Measurements from ENCODE around the gene ZNF680.
A peak's percentile ranks its signal among the peaks of the same experiment; 100 is the strongest.
"Not testable (repeated sequence)": the region's sequence is repeated elsewhere in the genome, so short reads cannot be mapped to it uniquely, and the experiment has no call there.

The ZNF680 gene

GRCh38 chr7:64557601-64558322 is 5.1 kb downstream of the ZNF680 start:
- H3K4me3 ChIP-seq (replicated peaks; ENCODE audit: low read depth, low read length) = no peak overlapping the region
- TF ChIP-seq CTCF (IDR thresholded peaks at IDR 0.05; ENCODE audit: low read length, missing control alignments) = no peak
- DNase-seq (ENCODE audit: low read depth) = no peak

GRCh38 chr7:64555046-64555445 is 7.8 kb downstream of the ZNF680 start:
- peak; percentile 30 for DNase-seq (ENCODE audit: low read depth)
- H3K4me3 ChIP-seq (replicated peaks; ENCODE audit: low read depth, low read length) = no peak overlapping the region
- TF ChIP-seq CTCF (IDR thresholded peaks at IDR 0.05; ENCODE audit: low read length, missing control alignments) = no peak

GRCh38 chr7:64554188-64554587 is 8.7 kb downstream of the ZNF680 start:
- H3K4me3 ChIP-seq (replicated peaks; ENCODE audit: low read depth, low read length); DNase-seq (ENCODE audit: low read depth): not testable (repeated sequence)

- DNase-seq (ENCODE audit: low read depth) = no peak
- TF ChIP-seq CTCF (IDR thresholded peaks at IDR 0.05; ENCODE audit: low read length, missing control alignments) = no peak
- H3K4me3 ChIP-seq (replicated peaks; ENCODE audit: low read depth, low read length) = no peak overlapping the region
These were observed 11.3 kb downstream of the ZNF680 start for GRCh38 chr7:64551375-64552142.

- H3K4me3 ChIP-seq (replicated peaks; ENCODE audit: low read depth, low read length) = no peak overlapping the region
- no peak for TF ChIP-seq CTCF (IDR thresholded peaks at IDR 0.05; ENCODE audit: low read length, missing control alignments)
- no peak for DNase-seq (ENCODE audit: low read depth)
These were observed 18.9 kb downstream of the ZNF680 start for GRCh38 chr7:64544010-64544409.

GRCh38 chr7:64541438-64542359 is 21.2 kb downstream of the ZNF680 start:
- peak; percentile 59 for DNase-seq (ENCODE audit: low read depth)
- H3K4me3 ChIP-seq (replicated peaks; ENCODE audit: low read depth, low read length) = no peak overlapping the region
- no peak for TF ChIP-seq CTCF (IDR thresholded peaks at IDR 0.05; ENCODE audit: low read length, missing control alignments)

GRCh38 chr7:64533756-64534155 is 29.1 kb downstream of the ZNF680 start:
- no peak for DNase-seq (ENCODE audit: low read depth)
- no peak overlapping the region for H3K4me3 ChIP-seq (replicated peaks; ENCODE audit: low read depth, low read length)

More at GRCh38 chr7:64533756-64534155, 29.1 kb downstream of the ZNF680 start:
- TF ChIP-seq CTCF (IDR thresholded peaks at IDR 0.05; ENCODE audit: low read length, missing control alignments) = no peak
